ENCODE results near the gene MAFG.
A peak's percentile ranks its signal among the peaks of the same experiment; 100 is the strongest.

The MAFG gene

GRCh38 chr17:81934850-81935708 lies 7.5 kb upstream of the MAFG start:
- DNase-seq: no peak

- no peak for DNase-seq
Observed at GRCh38 chr17:81934098-81934757, 6.7 kb upstream of the MAFG start.

- DNase-seq: no peak
Observed at GRCh38 chr17:81933178-81933699, 5.7 kb upstream of the MAFG start.

- DNase-seq: no peak
Observed at GRCh38 chr17:81932333-81932983, 4.9 kb upstream of the MAFG start.

- no peak for DNase-seq
Observed at GRCh38 chr17:81931557-81932332, 4.2 kb upstream of the MAFG start.

GRCh38 chr17:81931189-81931556 lies 3.6 kb upstream of the MAFG start:
- no peak for DNase-seq

- DNase-seq: no peak
Observed at GRCh38 chr17:81930142-81931125, 2.9 kb upstream of the MAFG start.

- no peak for DNase-seq
Observed at GRCh38 chr17:81929253-81930141, 2.0 kb upstream of the MAFG start.

GRCh38 chr17:81928544-81929252 lies 1.2 kb upstream of the MAFG start:
- no peak for DNase-seq

GRCh38 chr17:81927152-81927652 lies 333 bp downstream of the MAFG start:
- DNase-seq: no peak

GRCh38 chr17:81926451-81927151 lies 934 bp downstream of the MAFG start:
- peak; percentile 73 for DNase-seq

GRCh38 chr17:81925860-81926450 lies 1.6 kb downstream of the MAFG start:
- no peak for DNase-seq

- no peak for DNase-seq
Observed at GRCh38 chr17:81924557-81925532, 2.7 kb downstream of the MAFG start.

- no peak for DNase-seq
Observed at GRCh38 chr17:81923302-81924260, 4.0 kb downstream of the MAFG start.

GRCh38 chr17:81922566-81923301 lies 4.8 kb downstream of the MAFG start:
- no peak for DNase-seq
